Coronary artery (tissue), 2 donors: Measurements from ENCODE around the gene MAX.

ENCODE experiments used
- DNase-seq: peaks from one replicate; pipeline ENCODE4 v3.0.0-alpha.2; 2017; ENCODE audit warnings: low spot score
- H3K27ac ChIP-seq, 2 donors: fragments of 200-600 bp; sonication (generic); one replicate each; pipeline ENCODE4 v1.5.1; 2016 to 2019
- H3K4me3 ChIP-seq: fragments of 200-600 bp; sonication (generic); 2 replicates; pipeline ENCODE4 v1.5.1; 2016; ENCODE audit warnings: mild to moderate bottlenecking, moderate library complexity
- TF ChIP-seq, protein P1 (sequence below): fragments of 200-600 bp; sonication (generic); IDR thresholded peaks from one replicate; pipeline ENCODE4 v1.5.1; 2019; ENCODE audit warnings: antibody characterized with exemption

MAX gene

DNA sequence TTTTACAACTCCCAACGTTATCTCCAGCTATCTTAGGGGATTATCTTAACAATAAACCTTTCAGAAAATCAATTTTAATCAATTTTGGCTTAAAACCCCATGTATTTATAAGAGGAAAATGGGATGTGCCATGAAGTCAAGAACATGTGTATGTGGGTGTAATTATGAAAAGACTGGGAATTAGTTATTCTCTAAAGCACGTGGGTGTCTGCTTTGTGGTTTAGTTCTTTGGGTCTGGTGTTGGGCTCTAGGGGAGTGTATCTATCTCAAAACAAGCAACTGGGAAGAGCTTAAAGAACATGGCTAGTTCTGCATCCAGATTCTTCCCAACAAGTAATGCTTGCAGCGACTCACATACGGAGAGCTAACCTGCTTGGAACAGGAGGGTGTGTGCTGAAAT, 40.1 kb upstream of the MAX start:
- TF ChIP-seq, protein P1, sequence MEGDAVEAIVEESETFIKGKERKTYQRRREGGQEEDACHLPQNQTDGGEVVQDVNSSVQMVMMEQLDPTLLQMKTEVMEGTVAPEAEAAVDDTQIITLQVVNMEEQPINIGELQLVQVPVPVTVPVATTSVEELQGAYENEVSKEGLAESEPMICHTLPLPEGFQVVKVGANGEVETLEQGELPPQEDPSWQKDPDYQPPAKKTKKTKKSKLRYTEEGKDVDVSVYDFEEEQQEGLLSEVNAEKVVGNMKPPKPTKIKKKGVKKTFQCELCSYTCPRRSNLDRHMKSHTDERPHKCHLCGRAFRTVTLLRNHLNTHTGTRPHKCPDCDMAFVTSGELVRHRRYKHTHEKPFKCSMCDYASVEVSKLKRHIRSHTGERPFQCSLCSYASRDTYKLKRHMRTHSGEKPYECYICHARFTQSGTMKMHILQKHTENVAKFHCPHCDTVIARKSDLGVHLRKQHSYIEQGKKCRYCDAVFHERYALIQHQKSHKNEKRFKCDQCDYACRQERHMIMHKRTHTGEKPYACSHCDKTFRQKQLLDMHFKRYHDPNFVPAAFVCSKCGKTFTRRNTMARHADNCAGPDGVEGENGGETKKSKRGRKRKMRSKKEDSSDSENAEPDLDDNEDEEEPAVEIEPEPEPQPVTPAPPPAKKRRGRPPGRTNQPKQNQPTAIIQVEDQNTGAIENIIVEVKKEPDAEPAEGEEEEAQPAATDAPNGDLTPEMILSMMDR: no peak
- DNase-seq: no peak
- Histone ChIP-seq H3K4me3 (no peak overlapping the region), H3K27ac (no peak overlapping the region)

DNA sequence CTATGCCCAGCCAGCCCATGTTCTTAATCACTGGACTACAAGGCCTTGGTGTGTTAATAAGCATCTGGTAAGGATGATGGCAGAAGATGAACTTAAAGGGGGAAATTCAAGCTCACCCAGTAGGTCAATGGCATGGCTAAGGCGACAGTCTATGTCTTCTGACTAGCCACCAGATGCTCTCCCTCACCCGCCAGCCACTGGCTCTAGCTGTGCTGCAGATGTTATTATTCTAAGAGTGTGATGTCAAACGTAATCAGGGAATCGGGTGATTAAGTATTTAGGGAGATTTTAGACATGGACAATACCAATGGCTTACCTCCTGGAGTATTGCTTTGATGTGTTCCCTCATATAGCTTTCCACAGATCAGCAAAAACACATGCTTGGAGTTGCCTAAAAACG, 39.2 kb upstream of the MAX start:
- Histone ChIP-seq H3K27ac (no peak overlapping the region), H3K4me3 (no peak overlapping the region)
- TF ChIP-seq, protein P1: no peak
- DNase-seq: no peak

DNA sequence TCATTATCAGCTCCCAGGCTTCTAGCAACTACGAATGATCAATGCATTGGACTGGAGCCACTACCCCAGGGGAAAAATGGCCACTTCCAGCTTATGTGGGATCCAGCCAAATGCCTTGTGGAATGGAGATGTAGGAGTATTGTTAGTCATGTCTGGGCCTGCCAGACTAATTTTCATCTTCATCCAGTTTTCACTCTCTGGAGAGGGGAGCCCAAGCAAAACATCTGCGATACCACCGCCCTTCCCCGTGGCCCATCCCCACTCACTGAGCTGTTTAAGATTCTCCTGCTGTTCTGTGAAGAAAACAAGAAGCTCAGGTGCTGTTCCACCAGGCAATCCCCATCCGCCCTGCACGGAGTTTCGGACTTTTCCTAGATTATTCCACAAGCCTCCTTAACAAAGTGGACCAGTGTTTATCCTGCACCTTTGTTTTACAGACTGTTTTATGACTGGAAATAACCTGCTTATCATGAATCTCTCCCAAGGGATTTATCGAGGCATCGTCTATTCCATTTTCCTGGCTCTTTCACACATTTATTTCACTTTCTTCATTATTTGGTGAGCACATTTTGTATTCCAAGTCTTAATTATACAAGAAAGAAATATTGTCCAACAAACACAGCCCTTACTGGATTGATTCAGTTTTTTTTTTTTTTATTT, 35.5 kb upstream of the MAX start:
- Histone ChIP-seq H3K4me3 (no peak overlapping the region), H3K27ac (no peak overlapping the region)
- DNase-seq: no peak
- TF ChIP-seq, protein P1: no peak

DNA sequence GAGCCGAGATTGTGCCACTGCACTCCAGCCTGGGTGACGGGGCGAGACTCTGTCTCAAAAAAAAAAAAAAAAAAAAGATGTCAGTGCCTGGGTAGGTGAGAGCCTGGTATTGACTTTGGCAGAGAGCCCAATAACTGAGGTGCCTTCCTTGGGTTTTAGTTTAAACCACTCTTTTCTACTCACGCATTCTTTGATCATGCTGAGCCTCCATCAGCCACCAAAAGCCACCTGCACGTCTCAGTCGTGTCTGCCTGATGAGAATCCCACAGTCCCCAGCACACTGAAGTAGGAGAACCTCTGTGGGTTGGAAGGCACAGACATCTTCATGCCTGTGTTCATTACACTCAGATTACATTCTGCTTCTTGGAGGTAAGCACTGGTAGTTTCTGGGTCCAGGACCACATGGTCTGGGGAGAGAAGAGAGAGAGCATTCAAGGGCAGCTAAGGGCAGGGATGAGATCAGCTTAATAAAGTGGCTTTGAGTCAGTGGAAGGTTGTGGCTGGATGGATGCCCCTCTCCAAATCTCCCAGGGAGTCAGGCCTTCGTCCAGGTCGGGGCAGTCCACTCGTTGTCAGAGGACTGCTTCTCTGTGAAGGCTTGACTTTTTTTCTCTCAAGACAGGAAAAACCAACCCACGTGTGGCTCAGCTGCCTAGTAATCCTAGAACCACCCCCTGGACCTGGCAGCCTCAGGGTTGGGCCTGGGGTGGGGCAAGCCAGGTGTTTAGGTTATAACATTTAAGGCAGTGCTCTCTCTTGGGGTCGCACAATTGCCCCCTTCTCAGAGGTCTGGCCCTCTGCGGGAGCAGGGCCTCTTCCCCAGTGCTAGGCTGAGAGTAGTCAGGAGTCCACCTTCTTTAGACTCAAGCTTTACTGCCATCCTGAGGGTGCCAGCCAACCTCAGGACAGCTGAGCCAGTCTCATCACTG, 32.6 kb upstream of the MAX start:
- no peak overlapping the region for H3K27ac ChIP-seq
- TF ChIP-seq, protein P1: no peak
- H3K4me3 ChIP-seq: no peak overlapping the region
- DNase-seq: no peak

DNA sequence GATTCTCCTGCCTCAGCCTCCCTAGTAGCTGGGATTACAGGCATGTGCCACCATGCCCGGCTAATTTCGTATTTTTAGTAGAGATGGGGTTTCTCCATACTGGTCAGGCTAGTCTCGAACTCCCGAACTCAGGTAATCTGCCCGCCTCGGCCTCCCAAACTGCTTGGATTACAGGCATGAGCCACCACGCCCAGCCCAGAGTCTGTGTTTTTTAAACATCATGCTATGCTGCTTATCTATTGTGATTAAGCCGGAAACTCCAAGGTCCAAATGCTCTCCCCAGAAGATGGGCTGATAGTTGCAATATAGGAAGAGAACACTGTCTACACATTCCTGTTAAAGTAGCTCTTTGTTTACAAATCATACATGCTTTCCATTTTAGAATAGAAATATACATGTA, 30.5 kb upstream of the MAX start:
- no peak overlapping the region for H3K4me3 ChIP-seq
- no peak overlapping the region for H3K27ac ChIP-seq
- TF ChIP-seq, protein P1: no peak
- DNase-seq: no peak

DNA sequence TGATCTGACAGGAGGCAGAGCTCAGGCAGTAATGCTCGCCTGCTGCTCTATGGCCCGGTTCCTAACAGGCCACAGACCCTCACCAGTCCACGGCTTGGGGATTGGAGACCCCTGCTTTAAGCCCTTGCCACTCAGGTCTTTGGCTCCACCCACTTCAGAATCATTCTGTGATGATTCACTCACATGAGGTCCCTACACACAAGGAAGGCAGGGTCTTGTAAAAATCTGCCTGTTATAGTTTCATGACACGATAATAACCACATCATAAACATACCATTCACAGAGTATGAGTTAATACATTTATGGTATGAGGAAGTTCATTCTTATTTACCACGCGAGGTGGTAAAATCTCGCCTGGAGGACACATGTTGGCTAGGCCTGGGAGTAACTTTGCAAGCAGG, 29.0 kb upstream of the MAX start:
- TF ChIP-seq, protein P1: no peak
- Histone ChIP-seq H3K27ac (no peak overlapping the region), H3K4me3 (no peak overlapping the region)
- no peak for DNase-seq
